ENCODE measurements around the gene PPAN. TPM values are rescaled to one million over a fixed set of nuclear protein-coding genes. Genes with fewer than 3 reads are reported as not detected.

PPAN gene
- polyA plus RNA-seq, 1 donor: 30.6 TPM

DNA sequence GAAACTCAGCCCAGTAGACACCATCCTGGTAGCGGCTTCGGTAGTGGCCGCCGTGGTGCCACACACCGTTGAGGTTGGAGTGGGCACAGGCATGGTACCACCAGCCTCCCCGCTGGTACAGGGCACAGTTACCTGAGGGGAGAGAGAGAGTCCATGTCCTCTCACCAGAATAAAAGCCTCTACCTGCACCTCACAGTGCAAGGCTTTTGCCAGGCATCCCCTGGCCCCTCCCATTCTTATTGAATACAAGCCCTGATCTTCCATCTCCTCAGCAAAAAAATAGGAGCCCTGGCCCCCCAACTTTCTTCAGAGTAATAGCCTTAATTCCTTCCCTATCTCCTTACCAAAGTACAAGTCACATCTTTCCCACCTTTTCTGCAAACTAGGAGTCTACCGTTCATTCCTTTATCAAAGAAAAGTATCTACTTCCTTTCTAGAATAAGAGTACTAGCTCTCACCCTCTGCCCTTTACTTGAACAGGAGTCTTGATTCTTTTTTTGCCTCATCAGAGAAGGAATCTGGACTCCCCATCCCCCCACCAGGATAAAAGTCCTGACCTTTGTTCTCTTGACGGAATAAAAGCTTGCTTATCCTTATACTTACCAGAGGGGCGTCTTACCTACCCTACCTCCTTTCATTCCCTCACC, 13.4 kb upstream of the PPAN start:
- DNase-seq: no peak

DNA sequence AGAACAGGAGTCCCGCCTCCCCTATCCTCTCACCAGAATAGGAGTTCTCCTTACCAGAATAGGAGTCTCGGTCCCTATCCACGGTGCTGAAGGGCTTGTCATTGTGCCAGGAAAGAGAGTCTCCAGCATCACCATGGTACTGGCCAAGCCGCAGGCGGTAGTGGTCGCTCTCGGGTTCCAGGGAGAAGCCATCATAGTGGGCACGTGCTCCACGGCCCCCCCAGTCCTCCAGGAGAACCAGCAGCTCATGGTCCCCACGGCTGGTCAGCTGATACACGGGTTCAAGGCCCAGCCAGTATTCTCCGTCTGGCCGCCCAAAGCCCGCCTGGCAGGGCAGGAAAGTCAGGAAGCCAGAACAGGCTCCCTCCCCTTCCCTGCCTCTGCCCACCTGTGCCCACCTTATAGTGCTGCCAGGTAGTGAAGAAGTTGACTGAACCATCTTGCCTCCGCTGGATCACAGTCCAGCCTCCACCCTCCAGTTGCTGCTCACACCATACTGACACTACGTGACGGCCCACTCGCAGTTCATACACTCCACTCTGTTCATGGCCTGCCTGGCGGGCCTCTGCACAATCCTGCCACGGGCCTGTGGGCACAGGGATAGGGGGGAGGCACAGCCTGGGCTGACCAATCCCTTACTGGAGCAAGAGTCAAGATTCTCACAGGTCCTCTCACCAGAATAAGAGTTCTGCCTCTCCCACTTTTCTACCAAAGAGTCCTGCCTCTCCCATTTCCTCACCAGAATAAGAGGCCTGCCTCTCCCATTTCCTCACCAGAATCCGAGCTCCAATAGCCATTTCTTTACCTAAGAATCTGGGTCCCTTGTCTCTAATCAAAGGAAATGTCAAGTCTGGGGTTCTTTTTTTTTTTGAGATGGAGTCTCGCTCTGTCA, 12.6 kb upstream of the PPAN start:
- DNase-seq: no peak

DNA sequence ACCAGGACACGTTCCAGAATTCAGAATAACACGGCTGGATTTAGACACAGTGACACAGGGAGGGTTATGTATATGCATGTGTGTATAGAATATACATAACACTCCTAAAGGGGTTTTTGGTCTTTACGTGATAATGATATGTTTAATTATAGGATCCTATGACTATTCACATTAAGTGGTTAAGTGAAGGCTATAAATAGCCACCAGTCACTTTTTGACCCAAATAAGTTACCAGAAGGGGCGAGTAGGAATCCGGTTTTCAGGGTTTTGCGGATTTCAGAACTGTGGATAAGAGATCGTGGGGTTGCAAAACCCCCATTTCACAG, 10.6 kb upstream of the PPAN start:
- no peak for DNase-seq

DNA sequence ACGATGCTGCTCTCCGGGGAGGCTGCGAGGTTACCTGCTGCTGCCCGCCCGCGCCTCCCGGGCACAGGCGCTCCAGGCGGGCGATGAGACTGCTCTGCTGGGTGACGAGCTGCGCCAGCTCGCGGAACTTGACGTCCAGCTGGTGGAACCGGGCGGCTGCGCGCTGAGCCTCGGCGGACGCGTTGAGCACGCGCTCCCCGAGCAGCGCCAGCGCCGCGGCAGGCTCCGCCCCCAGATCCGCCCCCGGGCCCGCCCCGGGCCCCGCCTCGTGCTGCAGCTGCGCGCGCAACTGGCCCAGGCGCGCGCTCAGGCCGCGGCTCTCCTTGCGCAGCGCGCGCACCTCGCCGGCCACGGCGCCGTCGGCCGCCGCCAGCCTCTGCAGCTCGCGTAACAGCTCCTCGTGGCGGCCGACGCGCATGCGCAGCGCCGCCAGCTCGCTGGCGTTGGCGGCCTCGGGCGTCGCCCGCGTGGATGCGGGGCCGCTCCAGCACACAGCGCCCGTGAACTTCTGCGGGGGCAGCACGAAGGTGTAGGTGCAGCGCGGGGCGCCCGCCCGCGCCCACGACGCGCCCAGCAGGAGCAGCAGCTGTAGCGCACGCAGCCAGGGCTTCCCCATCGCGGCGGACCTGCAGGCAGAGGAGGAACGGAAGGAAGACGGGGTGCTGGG, 10.1 kb upstream of the PPAN start:
- peak; percentile 95 for DNase-seq

DNA sequence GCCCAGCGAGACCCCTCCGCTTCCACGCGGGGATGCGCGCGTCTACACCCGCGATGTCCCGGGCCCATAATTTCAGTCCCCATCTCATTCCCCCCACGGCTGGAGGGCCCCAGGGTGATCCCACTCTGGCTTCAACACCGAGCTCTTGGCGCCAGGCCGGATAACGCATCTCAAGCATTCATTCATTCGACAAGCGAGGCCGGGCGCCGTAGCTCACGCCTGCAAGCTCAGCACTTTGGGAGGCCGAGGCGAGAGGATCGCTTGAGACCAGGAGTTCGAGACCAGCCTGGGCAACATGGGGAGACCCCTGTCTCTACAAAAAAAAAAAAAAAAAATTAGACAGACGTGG, 9.6 kb upstream of the PPAN start:
- no peak for DNase-seq

DNA sequence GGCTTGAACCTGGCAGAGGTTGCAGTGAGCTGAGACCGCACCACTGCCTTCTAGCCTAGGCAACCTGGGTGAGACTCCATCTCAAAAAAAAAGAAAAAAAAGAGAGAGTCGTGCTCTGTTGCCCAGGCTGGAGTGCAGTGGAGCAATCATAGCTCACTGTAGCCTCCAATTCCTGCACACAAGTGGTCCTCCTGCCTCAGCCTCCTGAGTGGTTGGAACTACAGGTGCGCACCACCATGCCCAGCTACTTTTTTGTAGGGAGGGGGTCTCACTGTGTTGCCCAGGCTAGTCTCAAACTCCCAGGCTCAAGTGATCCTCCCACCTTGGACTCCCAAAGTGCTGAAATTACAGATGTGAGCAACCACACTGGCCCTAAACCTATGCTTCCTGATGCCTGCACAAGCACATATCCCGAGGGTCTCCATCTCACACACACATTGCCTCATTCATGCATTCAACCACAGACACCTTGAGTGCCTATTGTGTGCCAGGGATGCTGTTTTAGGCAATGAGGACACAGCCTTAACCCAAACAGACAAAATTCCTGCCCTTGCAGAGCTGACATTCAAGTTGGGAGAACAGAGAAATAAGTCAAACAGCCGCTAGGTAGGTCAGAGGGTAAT, 5.9 kb upstream of the PPAN start:
- no peak for DNase-seq

DNA sequence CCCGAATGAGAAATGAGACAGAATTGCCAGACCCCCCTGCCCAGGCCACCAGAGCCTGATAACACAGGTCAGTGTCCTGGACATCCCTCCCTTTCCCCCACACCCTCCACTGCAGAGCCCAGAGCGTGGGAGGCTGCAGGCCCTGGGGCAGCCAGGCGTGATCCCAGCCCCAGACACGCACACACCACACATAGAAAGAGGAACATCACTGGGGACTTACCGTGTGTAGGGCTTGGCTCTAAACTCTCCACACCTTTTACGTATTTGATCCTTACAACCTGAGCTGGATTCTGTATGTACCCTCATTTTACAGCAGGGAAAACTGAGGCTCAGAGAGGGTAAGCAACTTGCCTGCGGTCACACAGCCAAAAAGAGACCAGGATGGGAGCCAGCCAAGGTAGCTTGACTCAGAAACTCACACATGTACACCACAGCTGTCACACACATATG, 3.4 kb upstream of the PPAN start:
- no peak for DNase-seq

DNA sequence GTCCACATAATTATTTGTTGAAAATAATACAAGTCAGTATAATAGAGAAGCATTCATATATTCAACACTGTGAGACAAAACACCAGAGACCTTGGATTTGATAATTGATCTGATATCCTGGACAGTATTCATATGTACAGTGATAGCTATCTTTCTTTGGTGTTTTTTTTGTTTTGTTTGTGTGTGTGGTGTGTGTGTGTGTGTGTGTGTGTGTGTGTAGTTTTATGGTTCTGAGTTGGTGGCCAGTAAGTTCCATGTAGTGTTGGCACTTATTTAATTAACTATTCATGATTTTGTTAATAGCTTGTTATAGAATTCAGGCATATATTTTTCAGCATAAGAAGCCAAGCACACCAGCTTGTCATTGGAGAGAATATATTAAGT, 2.0 kb upstream of the PPAN start:
- DNase-seq: no peak

DNA sequence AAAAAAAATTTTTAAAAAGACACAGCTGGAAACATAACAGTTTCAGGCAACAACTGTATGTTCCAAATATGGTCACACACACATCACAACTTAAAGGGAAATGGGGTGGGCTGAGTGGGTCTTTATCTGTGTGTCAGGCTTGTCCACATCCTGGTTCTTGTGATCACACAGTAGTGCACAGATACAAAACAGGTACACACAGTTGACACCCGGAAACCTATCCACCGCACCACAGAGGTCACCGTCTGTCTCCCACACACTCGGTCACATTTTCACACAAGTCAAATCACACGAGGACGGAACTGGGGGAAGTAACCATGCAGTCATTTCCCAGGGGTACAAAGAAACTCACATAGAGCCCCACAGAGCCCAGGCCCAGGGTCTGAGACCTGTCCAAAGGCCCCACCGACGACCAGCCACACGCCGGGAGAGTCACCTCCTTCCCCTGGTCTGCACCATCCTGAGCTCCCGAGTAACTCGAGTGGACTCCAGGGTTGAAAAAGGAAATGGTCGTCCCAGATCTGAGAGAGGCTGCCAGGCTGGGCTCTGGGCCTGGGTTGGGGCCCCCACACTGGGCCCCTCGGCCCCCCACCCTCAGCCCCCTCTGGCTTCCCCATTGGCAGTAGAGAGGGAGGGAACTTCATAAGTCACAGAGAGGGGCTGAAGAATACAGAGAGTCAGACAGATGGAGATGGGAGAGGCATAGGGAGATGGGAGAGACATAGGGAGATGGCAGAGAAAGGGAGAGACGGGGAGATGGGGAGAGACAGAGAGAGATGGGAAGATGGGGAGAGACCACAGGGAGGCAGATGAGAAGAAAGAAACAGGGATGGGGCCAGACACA, 1.3 kb upstream of the PPAN start:
- DNase-seq: no peak

DNA sequence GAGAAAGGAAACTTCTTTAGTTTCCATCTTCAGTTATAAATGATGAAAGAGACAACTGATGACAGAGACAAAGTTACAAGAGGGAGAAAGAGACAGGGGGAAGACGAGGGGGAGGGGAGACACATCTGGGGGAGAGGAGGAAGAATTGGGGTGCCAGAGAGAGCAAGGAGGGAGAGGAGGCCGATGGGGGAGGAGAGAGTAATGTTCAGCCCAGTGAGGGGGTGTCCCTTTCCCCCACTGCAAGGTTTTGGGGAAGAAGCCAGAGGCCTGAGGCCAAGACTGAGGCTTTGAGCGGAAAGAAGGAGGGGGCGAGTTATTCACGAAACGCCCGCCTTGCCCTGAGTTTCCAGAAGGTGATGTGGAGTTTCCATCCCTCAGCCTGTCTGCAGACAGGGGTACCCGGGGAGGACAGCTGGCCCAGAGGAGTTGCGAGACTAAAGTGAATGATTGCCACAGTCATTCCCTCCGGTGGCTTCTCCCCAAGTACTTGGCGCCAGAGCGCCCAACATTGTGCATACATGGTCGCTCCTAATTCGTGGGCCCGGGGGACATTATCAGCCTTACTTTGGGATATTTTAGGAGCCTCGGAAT, 558 bp upstream of the PPAN start:
- DNase-seq: peak; percentile 85

DNA sequence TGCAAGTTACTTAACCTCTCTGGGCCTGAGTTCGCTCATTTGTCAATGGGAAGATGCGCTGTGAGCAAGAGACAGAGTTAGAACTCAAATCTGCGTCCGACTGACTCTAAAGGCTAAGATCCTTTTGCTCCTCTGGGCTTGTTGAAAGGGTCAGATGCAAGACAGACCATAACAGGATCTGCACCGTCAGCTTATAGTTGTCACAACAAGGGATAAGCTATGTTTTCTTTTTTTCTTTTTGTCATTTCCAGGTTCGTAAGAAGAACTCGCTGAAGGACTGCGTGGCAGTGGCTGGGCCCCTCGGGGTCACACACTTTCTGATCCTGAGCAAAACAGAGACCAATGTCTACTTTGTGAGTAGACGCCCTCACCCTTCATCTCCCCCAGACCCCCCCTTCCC, 1.1 kb downstream of the PPAN start:
- no peak for DNase-seq

DNA sequence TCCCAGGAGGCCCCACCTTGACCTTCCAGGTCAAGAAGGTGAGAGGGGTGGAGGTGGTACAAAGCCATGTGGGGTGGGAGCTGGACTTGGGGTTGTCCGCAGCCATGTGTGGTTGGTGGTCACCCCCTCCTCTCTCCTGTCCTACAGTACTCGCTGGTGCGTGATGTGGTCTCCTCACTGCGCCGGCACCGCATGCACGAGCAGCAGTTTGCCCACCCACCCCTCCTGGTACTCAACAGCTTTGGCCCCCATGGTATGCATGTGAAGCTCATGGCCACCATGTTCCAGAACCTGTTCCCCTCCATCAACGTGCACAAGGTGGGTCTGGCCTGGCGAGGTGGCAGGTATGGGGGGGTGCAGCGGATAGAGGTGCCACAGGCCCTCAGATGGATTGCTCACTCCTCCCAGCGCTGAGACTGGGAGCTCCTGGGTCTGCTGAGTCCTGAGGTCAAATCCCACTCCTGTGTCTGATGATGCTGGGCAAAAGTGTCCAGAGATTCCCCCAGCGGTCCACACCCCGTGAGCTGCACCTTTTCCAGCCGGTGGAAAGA, 1.7 kb downstream of the PPAN start:
- DNase-seq: no peak

DNA sequence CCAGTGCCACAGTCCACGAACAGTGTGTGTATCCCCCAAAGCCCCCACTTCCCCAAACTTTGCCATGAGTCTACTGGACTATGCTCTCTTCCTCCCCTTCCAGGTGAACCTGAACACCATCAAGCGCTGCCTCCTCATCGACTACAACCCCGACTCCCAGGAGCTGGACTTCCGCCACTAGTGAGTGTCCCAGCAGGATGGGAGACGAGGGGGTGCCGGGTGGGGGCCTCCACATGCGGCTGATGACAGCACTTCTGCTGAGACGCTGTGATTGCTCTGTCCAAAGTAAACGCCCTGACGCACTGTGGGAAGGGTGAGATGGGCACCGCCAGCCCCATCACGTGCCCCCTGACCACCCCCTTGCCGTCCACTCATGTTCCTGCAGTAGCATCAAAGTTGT, 3.4 kb downstream of the PPAN start:
- no peak for DNase-seq

DNA sequence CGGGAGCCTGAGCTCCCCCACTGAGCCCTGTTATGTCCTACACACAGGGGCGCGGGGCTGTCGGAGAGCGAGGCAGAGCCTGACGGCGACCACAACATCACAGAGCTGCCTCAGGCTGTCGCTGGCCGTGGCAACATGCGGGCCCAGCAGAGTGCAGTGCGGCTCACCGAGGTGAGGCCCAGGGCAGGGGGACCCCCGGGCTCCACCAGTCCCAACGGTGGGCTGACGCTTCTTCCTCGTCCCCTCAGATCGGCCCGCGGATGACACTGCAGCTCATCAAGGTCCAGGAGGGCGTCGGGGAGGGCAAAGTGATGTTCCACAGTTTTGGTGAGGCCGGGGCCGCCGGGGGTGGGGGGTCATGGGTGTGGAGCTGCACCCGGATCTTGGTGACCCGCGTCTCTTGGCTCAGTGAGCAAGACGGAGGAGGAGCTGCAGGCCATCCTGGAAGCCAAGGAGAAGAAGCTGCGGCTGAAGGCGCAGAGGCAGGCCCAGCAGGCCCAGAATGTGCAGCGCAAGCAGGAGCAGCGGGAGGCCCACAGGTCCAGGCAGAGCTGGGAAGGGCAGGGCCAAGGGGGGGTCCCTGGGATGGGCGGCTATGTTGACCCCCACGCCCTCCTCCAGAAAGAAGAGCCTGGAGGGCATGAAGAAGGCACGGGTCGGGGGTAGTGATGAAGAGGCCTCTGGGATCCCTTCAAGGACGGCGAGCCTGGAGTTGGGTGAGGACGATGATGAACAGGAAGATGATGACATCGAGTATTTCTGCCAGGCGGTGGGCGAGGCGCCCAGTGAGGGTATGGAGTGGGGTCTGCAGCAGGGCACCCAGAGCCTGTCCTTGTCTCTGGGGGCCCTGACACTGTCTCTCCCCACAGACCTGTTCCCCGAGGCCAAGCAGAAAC, 4.2 kb downstream of the PPAN start:
- no peak for DNase-seq

DNA sequence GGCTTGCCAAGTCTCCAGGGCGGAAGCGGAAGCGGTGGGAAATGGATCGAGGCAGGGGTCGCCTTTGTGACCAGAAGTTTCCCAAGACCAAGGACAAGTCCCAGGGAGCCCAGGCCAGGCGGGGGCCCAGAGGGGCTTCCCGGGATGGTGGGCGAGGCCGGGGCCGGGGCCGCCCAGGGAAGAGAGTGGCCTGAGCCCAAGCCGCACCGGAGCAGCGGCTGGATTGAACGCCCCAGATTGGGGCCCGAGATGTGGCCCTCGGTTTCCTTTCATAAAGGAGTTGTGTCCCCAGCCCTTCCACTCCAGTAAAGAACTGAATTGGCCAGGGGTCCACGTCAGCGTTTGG, 4.8 kb downstream of the PPAN start:
- no peak for DNase-seq

DNA sequence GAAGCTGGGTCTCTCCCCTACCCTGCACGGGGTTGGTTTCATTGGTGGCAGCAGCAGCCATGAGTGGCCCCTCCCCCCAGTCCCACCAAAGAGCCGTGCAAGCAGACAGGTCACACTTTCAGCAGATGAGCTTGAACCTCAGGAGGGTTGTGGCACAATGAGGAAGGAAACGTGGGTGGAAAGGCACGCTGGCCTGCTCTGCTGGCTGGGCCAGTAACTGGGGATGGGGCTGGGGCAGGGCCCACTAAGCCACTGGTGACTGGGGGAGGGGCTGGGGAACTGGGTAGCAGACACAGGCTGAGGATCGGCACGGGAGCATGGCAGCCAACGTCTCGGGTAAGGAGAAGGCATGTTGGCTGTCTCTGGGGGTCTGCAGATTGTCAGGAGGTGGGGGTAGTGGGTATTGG, 5.2 kb downstream of the PPAN start, which contains the start of gene P2RY11:
Gene P2RY11 (plus strand): TSS at position 289 of the 407 bp plus-strand sequence. CDS start 29 bp downstream, at position 318.
- no peak for DNase-seq

DNA sequence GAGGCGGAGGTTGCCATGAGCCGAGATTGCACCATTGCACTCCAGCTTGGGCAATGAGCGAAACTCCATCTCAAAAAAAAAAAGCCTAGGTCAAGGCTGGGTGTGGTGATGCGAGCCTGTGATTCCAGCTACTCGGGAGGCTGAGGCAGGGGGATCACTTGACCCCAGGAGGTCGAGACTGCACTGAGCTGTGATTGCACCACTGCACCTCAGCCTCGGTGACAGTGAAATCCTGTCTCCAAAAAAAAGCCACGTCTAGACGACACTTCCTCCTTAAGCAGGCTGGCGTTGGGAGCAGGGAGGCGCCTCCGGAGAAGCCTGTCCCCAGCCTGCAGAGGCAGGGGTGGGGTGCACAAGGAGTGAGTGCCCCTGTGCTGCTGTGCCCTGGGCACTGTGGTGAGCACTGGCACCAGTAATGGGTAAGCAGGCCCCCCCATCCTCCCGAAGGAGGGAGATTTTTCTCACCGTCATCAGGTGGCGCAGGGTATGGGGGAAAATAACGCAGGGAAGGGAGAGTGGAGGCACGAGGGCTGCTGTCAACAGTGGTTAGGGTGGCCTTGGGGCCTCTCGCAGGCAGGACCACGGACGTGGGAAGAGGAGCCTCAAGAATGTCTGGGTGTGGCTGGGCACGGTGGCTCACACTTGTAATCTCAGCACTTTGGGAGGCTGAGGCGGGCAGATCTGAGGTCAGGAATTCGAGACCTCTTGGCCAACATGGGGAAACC, 6.0 kb downstream of the PPAN start:
- DNase-seq: no peak

DNA sequence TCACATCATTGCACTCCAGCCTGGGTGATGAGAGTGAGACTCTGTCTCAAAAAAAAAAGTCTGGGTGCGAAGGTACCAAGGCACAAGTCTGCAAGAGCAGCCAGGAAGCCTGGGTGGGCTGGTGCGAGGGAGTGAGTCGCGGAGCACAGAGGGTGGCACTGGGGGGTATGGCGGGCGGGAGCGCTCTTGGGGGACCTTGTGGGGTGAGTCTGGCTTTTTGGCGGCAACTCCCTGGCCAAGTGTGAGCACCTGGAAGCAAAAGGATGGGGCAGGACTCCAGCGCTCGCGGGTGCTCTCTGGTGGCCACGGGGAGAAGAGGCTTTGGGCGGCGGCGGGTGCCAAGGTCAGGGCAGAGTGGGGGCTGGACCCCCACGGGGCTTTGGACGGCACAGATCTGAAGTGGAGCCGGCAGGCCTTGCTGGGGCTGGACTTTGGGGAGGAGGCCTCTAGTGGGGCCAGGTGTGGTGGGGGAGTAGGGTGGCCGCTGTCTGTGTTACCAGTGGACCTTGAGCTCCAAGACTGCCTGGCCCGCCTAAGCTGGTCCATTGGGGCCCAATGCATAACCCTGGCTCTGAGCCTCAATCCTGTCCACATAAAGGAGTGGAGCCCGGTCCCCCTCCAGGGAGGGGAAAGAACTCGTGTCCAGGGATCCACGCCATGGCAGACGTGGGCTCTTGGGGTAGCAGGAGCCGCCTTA, 6.9 kb downstream of the PPAN start:
- no peak for DNase-seq

DNA sequence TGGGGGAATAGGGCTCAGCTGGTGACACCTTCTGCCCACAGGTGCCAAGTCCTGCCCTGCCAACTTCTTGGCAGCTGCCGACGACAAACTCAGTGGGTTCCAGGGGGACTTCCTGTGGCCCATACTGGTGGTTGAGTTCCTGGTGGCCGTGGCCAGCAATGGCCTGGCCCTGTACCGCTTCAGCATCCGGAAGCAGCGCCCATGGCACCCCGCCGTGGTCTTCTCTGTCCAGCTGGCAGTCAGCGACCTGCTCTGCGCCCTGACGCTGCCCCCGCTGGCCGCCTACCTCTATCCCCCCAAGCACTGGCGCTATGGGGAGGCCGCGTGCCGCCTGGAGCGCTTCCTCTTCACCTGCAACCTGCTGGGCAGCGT, 7.4 kb downstream of the PPAN start:
- no peak for DNase-seq
